ENCODE measurements around the gene LRRN2.

- no peak for TF ChIP-seq POLR2A (IDR thresholded peaks at IDR 0.05; ENCODE audit: low read length)
- TF ChIP-seq GATA1 (IDR thresholded peaks at IDR 0.05; ENCODE audit: low read depth, low read length) = no peak
Observed at GRCh38 chr1:204607910-204608309, 77.6 kb downstream of the LRRN2 start.
